OCI-LY7 (cell line): ENCODE measurements around the gene SUSD5. TPM values are rescaled to one million over a fixed set of nuclear protein-coding genes. Genes with fewer than 3 reads are reported as not detected.

Source experiments
- BruUV-seq: library from RNA; stranded (reverse); fragments of 400-500 nt; replicated peaks from 2 replicates; lab custom pipeline; 2021; lab: Mats Ljungman, UMichigan
- CTCF ChIA-PET: fragments of 300-600 bp; sonication (Branson Sonifier 250); formaldehyde crosslinking; loops from one replicate; lab custom pipeline; 2022; ENCODE audit warnings: antibody characterized with exemption; ENCODE audit not compliant: unreplicated experiment; lab: Charles Lee
- POLR2A ChIA-PET: fragments of 300-600 bp; sonication (Branson Sonifier 250); formaldehyde crosslinking; loops from one replicate; lab custom pipeline; 2022; ENCODE audit warnings: antibody characterized with exemption; lab: Charles Lee
- DNase-seq: peaks from one replicate; pipeline ENCODE4 v3.0.0-alpha.2; 2015; ENCODE audit warnings: low spot score
- H2AFZ ChIP-seq: fragments of 200-600 bp; sonication (generic), shearing (Covaris generic); 2 replicates; pipeline ENCODE4 v1.6.1; 2014; ENCODE audit warnings: mild to moderate bottlenecking, antibody characterized with exemption, low read length, moderate library complexity
- H3K27ac ChIP-seq: fragments of 200-600 bp; sonication (generic); 2 replicates; pipeline ENCODE4 v1.5.1; 2014; ENCODE audit warnings: mixed run types, low read depth, mild to moderate bottlenecking, moderate library complexity, low read length, inconsistent platforms; ENCODE audit not compliant: poor library complexity, severe bottlenecking
- H3K36me3 ChIP-seq: fragments of 200-600 bp; sonication (generic); 2 replicates; pipeline ENCODE4 v1.6.1; 2014; ENCODE audit warnings: mild to moderate bottlenecking, antibody characterized with exemption, low read length, moderate library complexity, mixed read lengths; ENCODE audit not compliant: insufficient read depth
- H3K4me1 ChIP-seq: fragments of 200-600 bp; sonication (generic); 2 replicates; pipeline ENCODE4 v1.5.1; 2014; ENCODE audit warnings: mild to moderate bottlenecking, low read length; ENCODE audit not compliant: insufficient read depth, poor library complexity, severe bottlenecking
- H3K4me2 ChIP-seq: fragments of 200-600 bp; sonication (generic); 2 replicates; pipeline ENCODE4 v1.6.1; 2014; ENCODE audit warnings: mild to moderate bottlenecking, low read length
- H3K4me3 ChIP-seq: fragments of 200-600 bp; sonication (generic); 2 replicates; pipeline ENCODE4 v1.5.1; 2014; ENCODE audit warnings: mild to moderate bottlenecking, low read depth, low read length; ENCODE audit not compliant: poor library complexity, severe bottlenecking
- H3K79me2 ChIP-seq: fragments of 200-600 bp; sonication (generic); 2 replicates; pipeline ENCODE4 v1.6.1; 2016; ENCODE audit warnings: low read depth, mild to moderate bottlenecking, low read length, moderate library complexity, mixed read lengths; ENCODE audit not compliant: insufficient read depth
- H3K9me2 ChIP-seq: fragments of 200-600 bp; sonication (generic); 2 replicates; pipeline ENCODE4 v1.6.1; 2016; ENCODE audit warnings: mild to moderate bottlenecking, low read length, mixed read lengths; ENCODE audit not compliant: insufficient read depth
- H3K9me3 ChIP-seq: fragments of 200-600 bp; sonication (generic); 2 replicates; pipeline ENCODE4 v1.6.1; 2014; ENCODE audit warnings: mild to moderate bottlenecking, mixed run types, low read length, mixed read lengths
- H4K20me1 ChIP-seq: fragments of 200-600 bp; sonication (generic); 2 replicates; pipeline ENCODE4 v1.6.1; 2014; ENCODE audit warnings: mild to moderate bottlenecking, antibody characterized with exemption, low read length, moderate library complexity, mixed read lengths; ENCODE audit not compliant: insufficient read depth
- EZH2phosphoT487 ChIP-seq: fragments of 200-600 bp; sonication (generic); IDR thresholded peaks from 2 replicates; pipeline ENCODE4 v1.6.1; 2018; ENCODE audit warnings: low read depth, borderline replicate concordance, mild to moderate bottlenecking, mixed run types, antibody characterized with exemption, low read length, moderate library complexity, mixed read lengths
- intact Hi-C: fragments of 100-400 bp; cut with micrococcal nuclease; formaldehyde crosslinking; loops from one replicate; pipeline ENCODE4 v1.10.0; 2022; ENCODE audit not compliant: unreplicated experiment
- total RNA-seq, 2 experiments: library from RNA; depleted of rRNA in 1 of 2; stranded (reverse); fragments of >200 nt in 1 of 2; shearing (Covaris generic) in 1 of 2; gene quantifications; 2 replicates each; pipeline ENCODE4 v1.2.3, GENCODE V29; 2014 to 2022
- TF ChIP-seq, protein P1 (sequence below): fragments of 200-600 bp; sonication (generic); conservative IDR thresholded peaks from 2 replicates; pipeline ENCODE4 v1.5.1; 2014; ENCODE audit warnings: mild to moderate bottlenecking, antibody characterized with exemption, low read length, moderate library complexity, mixed read lengths

SUSD5 gene
- total RNA-seq, 2 experiments from 2014 or later: not detected

DNA sequence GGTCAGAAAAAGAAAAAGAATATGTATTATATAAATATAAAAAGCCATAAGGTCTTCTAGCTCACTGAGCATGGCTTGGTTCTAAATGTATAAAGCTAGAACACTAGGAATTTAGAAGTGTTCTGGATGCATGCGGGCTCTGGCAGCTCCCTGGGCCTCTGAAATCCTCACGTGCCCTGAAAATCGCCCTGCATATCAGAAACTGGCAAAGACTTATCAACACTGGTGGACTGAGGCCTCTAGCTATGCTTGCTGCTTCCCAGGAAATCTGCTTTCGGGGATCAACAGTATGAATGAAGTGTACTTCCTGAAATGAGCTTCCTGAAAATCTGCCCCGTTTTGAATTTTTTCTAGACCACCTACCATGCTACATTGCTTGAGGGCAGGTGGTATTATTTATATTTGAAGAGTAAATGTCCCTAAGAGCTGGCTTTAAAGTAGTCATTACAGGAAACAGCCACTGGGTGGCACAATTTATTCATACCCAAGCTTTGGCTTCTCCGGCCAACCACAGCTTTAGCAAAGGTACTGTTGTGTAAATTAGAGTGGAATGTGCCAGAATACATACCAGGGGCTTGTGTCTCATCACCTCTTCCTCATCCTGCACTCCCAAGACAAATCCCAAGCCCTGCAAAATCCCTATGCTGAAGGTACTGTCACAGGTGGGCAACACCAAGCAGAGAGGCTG lies 87.1 kb downstream of the SUSD5 start:
- Histone ChIP-seq H3K36me3 (peaks cover 50% of the 10 kb centered on the region), H3K9me2 (no peaks in the 10 kb centered on the region), H3K79me2 (no peaks in the 10 kb centered on the region), H3K4me3 (no peak overlapping the region), H3K4me2 (no peak overlapping the region), H2AFZ (no peak overlapping the region), H3K4me1 (no peaks in the 10 kb centered on the region), H3K27ac (no peak overlapping the region), H3K9me3 (no peaks in the 10 kb centered on the region), H4K20me1 (no peaks in the 10 kb centered on the region)
- TF ChIP-seq EZH2phosphoT487: no peak
- TF ChIP-seq, protein P1, sequence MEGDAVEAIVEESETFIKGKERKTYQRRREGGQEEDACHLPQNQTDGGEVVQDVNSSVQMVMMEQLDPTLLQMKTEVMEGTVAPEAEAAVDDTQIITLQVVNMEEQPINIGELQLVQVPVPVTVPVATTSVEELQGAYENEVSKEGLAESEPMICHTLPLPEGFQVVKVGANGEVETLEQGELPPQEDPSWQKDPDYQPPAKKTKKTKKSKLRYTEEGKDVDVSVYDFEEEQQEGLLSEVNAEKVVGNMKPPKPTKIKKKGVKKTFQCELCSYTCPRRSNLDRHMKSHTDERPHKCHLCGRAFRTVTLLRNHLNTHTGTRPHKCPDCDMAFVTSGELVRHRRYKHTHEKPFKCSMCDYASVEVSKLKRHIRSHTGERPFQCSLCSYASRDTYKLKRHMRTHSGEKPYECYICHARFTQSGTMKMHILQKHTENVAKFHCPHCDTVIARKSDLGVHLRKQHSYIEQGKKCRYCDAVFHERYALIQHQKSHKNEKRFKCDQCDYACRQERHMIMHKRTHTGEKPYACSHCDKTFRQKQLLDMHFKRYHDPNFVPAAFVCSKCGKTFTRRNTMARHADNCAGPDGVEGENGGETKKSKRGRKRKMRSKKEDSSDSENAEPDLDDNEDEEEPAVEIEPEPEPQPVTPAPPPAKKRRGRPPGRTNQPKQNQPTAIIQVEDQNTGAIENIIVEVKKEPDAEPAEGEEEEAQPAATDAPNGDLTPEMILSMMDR: peak; percentile 93
- BruUV-seq: no TSS peak
- peak; percentile 68 for DNase-seq
- POLR2A ChIA-PET: interaction anchor here (0.8 to 1.1 kb wide), 3 partner anchors 11 to 33 kb away, joined by 3 to 4 read pairs (median 3); no protein-coding TSS in a partner anchor
- CTCF ChIA-PET: interaction anchor here (0.6 to 1.3 kb wide), 5 partner anchors 16 to 656 kb away, joined by 3 to 4 read pairs (median 3); no protein-coding TSS in a partner anchor
- intact Hi-C loops: loop anchor here (1.0 to 2.0 kb wide), 2 partner anchors 242 to 655 kb away; no protein-coding TSS in a partner anchor

DNA sequence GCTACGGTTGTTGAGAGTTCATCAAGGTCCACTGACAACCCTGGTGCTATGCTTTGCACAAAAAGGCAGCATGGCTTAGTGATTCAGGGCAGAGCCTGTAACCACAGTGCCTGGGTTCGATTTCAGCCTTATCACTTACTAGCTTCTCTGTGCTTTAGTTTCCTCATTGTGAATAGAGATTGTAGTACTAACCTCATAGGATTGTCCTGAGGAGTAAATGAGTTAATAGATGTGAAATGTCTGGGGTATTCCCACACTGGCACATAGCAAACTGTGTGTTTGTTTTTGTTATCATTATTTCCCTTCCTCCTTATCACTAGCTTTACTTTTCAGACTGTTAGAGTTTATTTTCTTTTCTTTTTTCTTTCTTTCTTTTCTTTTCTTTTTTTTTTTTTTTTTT lies 88.5 kb downstream of the SUSD5 start:
- POLR2A ChIA-PET: interaction anchor here (0.5 to 0.6 kb wide), 2 partner anchors 37 to 258 kb away, joined by 3 read pairs; no protein-coding TSS in a partner anchor
- TF ChIP-seq, protein P1: no peak
- no peak for TF ChIP-seq EZH2phosphoT487
- Histone ChIP-seq H3K4me3 (no peak overlapping the region), H3K9me3 (no peaks in the 10 kb centered on the region), H2AFZ (no peak overlapping the region), H3K4me2 (no peak overlapping the region), H4K20me1 (no peaks in the 10 kb centered on the region), H3K9me2 (no peaks in the 10 kb centered on the region), H3K36me3 (peaks cover 53% of the 10 kb centered on the region), H3K79me2 (no peaks in the 10 kb centered on the region), H3K4me1 (no peaks in the 10 kb centered on the region), H3K27ac (no peak overlapping the region)
- BruUV-seq: no TSS peak
- no peak for DNase-seq
- intact Hi-C loops: loop anchor here (2.0 kb wide), 1 partner anchor 657 kb away; no protein-coding TSS in a partner anchor
- CTCF ChIA-PET: interaction anchor here (0.6 kb wide), 1 partner anchor 37 kb away, joined by 3 read pairs; no protein-coding TSS in a partner anchor

DNA sequence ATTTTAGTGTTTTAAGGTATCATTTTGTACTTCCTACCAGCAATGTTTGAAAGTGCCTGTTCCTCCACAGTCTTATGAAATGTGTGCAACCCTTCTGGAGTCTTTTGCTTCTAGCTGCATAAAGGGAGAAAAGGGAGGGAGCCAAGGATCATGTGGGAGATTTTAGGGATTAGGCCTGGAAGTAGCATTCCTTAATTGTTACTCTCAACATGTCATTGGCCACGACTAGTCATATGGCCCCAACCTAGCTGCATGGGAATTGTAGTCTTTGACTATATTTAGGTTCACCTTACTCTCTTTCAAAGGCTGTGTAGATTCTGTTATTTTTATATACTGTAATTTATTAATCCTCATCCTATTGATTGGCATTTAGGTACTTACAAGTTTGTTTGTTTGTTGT lies 89.9 kb downstream of the SUSD5 start:
- TF ChIP-seq EZH2phosphoT487: no peak
- TF ChIP-seq, protein P1: no peak
- Histone ChIP-seq H3K4me3 (no peak overlapping the region), H3K4me2 (no peak overlapping the region), H2AFZ (no peak overlapping the region), H3K79me2 (no peaks in the 10 kb centered on the region), H3K27ac (no peak overlapping the region), H3K9me3 (no peaks in the 10 kb centered on the region), H3K9me2 (no peaks in the 10 kb centered on the region), H3K4me1 (no peaks in the 10 kb centered on the region), H3K36me3 (peaks cover 52% of the 10 kb centered on the region), H4K20me1 (no peaks in the 10 kb centered on the region)
- ChIA-PET CTCF (no interaction called here), POLR2A (interaction anchor here (0.7 kb wide), 1 partner anchor 11 kb away, joined by 3 read pairs; no protein-coding TSS in a partner anchor)
- DNase-seq: no peak
- BruUV-seq: no TSS peak
- intact Hi-C loops: no loop called here
